Measurements from ENCODE around the gene LCN10.

Gene LCN10

GRCh38 chr9:136728548-136729123 lies 14.1 kb downstream of the LCN10 start:
- H3K4me1 ChIP-seq (ENCODE audit: insufficient read depth, low read length): peaks cover 33% of the 10 kb centered on the region
- peak overlapping the region; percentile 56 for H3K9ac ChIP-seq (ENCODE audit: low read depth, low read length)
- TF ChIP-seq EZH2 (IDR thresholded peaks at IDR 0.05; ENCODE audit: borderline replicate concordance, low read depth, low read length, severe bottlenecking) (no peak), CTCF (IDR thresholded peaks at IDR 0.05; ENCODE audit: borderline replicate concordance, extremely low read depth, low read length, poor library complexity, severe bottlenecking) (no peak)
- ATAC-seq (ENCODE audit: insufficient read depth, low read depth): peak; percentile 30
- peaks cover 32% of the 10 kb centered on the region for H3K36me3 ChIP-seq (ENCODE audit: insufficient read depth, low read length)
- peak overlapping the region; percentile 98 for H2AFZ ChIP-seq (ENCODE audit: low read depth, low read length)
- peak overlapping the region; percentile 68 for H3K4me2 ChIP-seq (ENCODE audit: insufficient read depth, low read length)
- peaks cover 25% of the 10 kb centered on the region for H3K79me2 ChIP-seq (ENCODE audit: insufficient read depth, low read length)
- H3K27me3 ChIP-seq (ENCODE audit: insufficient read depth, low read length, poor library complexity): no peaks in the 10 kb centered on the region
- peak overlapping the region; percentile 52; the same call in 1 of the 2 replicates for H3K27ac ChIP-seq (ENCODE audit: low read length)
- DNase-seq: no peak
- H4K20me1 ChIP-seq (ENCODE audit: insufficient read depth, low read length): peaks cover 35% of the 10 kb centered on the region
- peak overlapping the region; percentile 25 to 63; a peak in 3 of 4 replicates for H3K4me3 ChIP-seq (ENCODE audit: low read depth in 1 of 2, low read length in 2 of 2)
- no peaks in the 10 kb centered on the region for H3K9me3 ChIP-seq (ENCODE audit: insufficient read depth, low read length, severe bottlenecking)

- peak overlapping the region; percentile 98 for H2AFZ ChIP-seq (ENCODE audit: low read depth, low read length)
- ATAC-seq (ENCODE audit: insufficient read depth, low read depth): peak; percentile 74
- H3K27me3 ChIP-seq (ENCODE audit: insufficient read depth, low read length, poor library complexity): no peaks in the 10 kb centered on the region
- peaks cover 25% of the 10 kb centered on the region for H3K79me2 ChIP-seq (ENCODE audit: insufficient read depth, low read length)
- H3K4me1 ChIP-seq (ENCODE audit: insufficient read depth, low read length): peaks cover 33% of the 10 kb centered on the region
- H3K9ac ChIP-seq (ENCODE audit: low read depth, low read length): peak overlapping the region; percentile 56
- peak; percentile 83 for TF ChIP-seq CTCF (IDR thresholded peaks at IDR 0.05; ENCODE audit: borderline replicate concordance, extremely low read depth, low read length, poor library complexity, severe bottlenecking)
- no peak for TF ChIP-seq EZH2 (IDR thresholded peaks at IDR 0.05; ENCODE audit: borderline replicate concordance, low read depth, low read length, severe bottlenecking)
- peak overlapping the region; percentile 25 to 63; a peak in 3 of 4 replicates for H3K4me3 ChIP-seq (ENCODE audit: low read depth in 1 of 2, low read length in 2 of 2)
- no peaks in the 10 kb centered on the region for H3K9me3 ChIP-seq (ENCODE audit: insufficient read depth, low read length, severe bottlenecking)
- peak overlapping the region; percentile 68 for H3K4me2 ChIP-seq (ENCODE audit: insufficient read depth, low read length)
- H4K20me1 ChIP-seq (ENCODE audit: insufficient read depth, low read length): peaks cover 40% of the 10 kb centered on the region
- peak overlapping the region; percentile 52 for H3K27ac ChIP-seq (ENCODE audit: low read length)
- peak; percentile 87 for DNase-seq
- peaks cover 37% of the 10 kb centered on the region for H3K36me3 ChIP-seq (ENCODE audit: insufficient read depth, low read length)
Measured at GRCh38 chr9:136728080-136728547, 14.6 kb downstream of the LCN10 start.

GRCh38 chr9:136726631-136727191 lies 16.0 kb downstream of the LCN10 start:
- H3K79me2 ChIP-seq (ENCODE audit: insufficient read depth, low read length): peaks cover 25% of the 10 kb centered on the region
- peaks cover 46% of the 10 kb centered on the region for H3K36me3 ChIP-seq (ENCODE audit: insufficient read depth, low read length)
- H4K20me1 ChIP-seq (ENCODE audit: insufficient read depth, low read length): peaks cover 42% of the 10 kb centered on the region
- DNase-seq (peak; percentile 44), ATAC-seq (ENCODE audit: insufficient read depth, low read depth) (peak; percentile 38)
- H3K9me3 ChIP-seq (ENCODE audit: insufficient read depth, low read length, severe bottlenecking): no peaks in the 10 kb centered on the region
- peak overlapping the region; percentile 30 for H3K27ac ChIP-seq (ENCODE audit: low read length)
- H3K4me3 ChIP-seq (ENCODE audit: low read depth in 1 of 2, low read length in 2 of 2): peak overlapping the region; percentile 25 to 63; a peak in 3 of 4 replicates
- peak overlapping the region; percentile 68 for H3K4me2 ChIP-seq (ENCODE audit: insufficient read depth, low read length)
- no peaks in the 10 kb centered on the region for H3K27me3 ChIP-seq (ENCODE audit: insufficient read depth, low read length, poor library complexity)
- peak overlapping the region; percentile 56 for H3K9ac ChIP-seq (ENCODE audit: low read depth, low read length)
- no peak overlapping the region for H2AFZ ChIP-seq (ENCODE audit: low read depth, low read length)
- peaks cover 33% of the 10 kb centered on the region for H3K4me1 ChIP-seq (ENCODE audit: insufficient read depth, low read length)
- TF ChIP-seq CTCF (IDR thresholded peaks at IDR 0.05; ENCODE audit: borderline replicate concordance, extremely low read depth, low read length, poor library complexity, severe bottlenecking) (peak; percentile 54), EZH2 (IDR thresholded peaks at IDR 0.05; ENCODE audit: borderline replicate concordance, low read depth, low read length, severe bottlenecking) (no peak)

All from DND-41 (cell line).